A549 (cell line): ENCODE data around the gene FIS1. TPM values are rescaled to one million over a fixed set of nuclear protein-coding genes. Genes with fewer than 3 reads are reported as not detected.

Experiments used
- ATAC-seq, 2 experiments: fragments of 200-7000 bp in 1 of 2; fragments of >200 bp in 1 of 2; cut with Nextera tagmentation in 1 of 2; cut with Tn5 transposase in 1 of 2; 3 replicates each; pipeline versions ENCODE4 v1.8.0 to v1.9.1; 2018 to 2020; ENCODE audit warnings: mild to moderate bottlenecking in 1 of 2, moderate library complexity in 1 of 2
- CTCF ChIA-PET: fragments of 300-600 bp; sonication (Branson Sonifier 250); formaldehyde crosslinking; extraction: SDS; loops from one replicate; lab custom pipeline; 2021; ENCODE audit warnings: antibody characterized with exemption, inconsistent platforms; lab: Yijun Ruan, JAX
- POLR2A ChIA-PET: fragments of 350-600 bp; formaldehyde crosslinking; extraction: SDS; loops from one replicate; lab custom pipeline; 2021; ENCODE audit warnings: antibody characterized with exemption, inconsistent platforms; lab: Yijun Ruan, JAX
- DNase-seq, 2 experiments: peaks; one replicate each; pipeline versions ENCODE4 v3.0.0 to v3.0.0-alpha.2; 2011 to 2016; ENCODE audit warnings: low read depth in 1 of 2, low spot score in 1 of 2
- FAIRE-seq: peaks from 2 replicates; lab custom pipeline; 2011; peaks lifted over from hg19 to GRCh38; lab: Jason Lieb, UNC
- H3K27ac ChIP-seq, 2 experiments: fragments of >200 bp; sonication (Bioruptor Twin); formaldehyde crosslinking; 3 replicates each; pipeline ENCODE4 v1.5.1; 2016 to 2017
- H3K4me1 ChIP-seq: fragments of >200 bp; sonication (Bioruptor Twin); formaldehyde crosslinking; 3 replicates; pipeline ENCODE4 v1.6.1; 2016
- H3K4me2 ChIP-seq: fragments of >200 bp; sonication (Bioruptor Twin); formaldehyde crosslinking; 3 replicates; pipeline ENCODE4 v1.6.1; 2016
- H3K4me3 ChIP-seq: fragments of >200 bp; sonication (Bioruptor Twin); formaldehyde crosslinking; 3 replicates; pipeline ENCODE4 v1.5.1; 2016
- H3K9me3 ChIP-seq: fragments of >200 bp; sonication (Bioruptor Twin); formaldehyde crosslinking; 3 replicates; pipeline ENCODE4 v1.6.1; 2016
- NR3C1 ChIP-seq: fragments of >200 bp; sonication (Bioruptor Twin); formaldehyde crosslinking; IDR thresholded peaks from 3 replicates; pipeline ENCODE4 v1.6.1; 2017
- WGBS: methylation state at CpG from one replicate; pipeline ENCODE4 v1.1.6; 2017; ENCODE audit errors: missing lambda C conversion rate; 5-methylcytosine and 5-hydroxymethylcytosine counted together
- polyA plus RNA-seq, 4 experiments: library from polyadenylated mRNA; depleted of rRNA in 3 of 4; stranded (reverse); fragments of >200 nt; fragmentation: RNase III in 1 of 4; extraction: RNeasy Plus Mini Kit Qiagen cat#74134 plus additional on column Dnase treatment in 1 of 4; gene quantifications; 2 replicates in 3 of 4; 3 replicates in 1 of 4; pipeline ENCODE4 v1.2.3, GENCODE V29; 2011 to 2017
- small RNA-seq, 6 experiments: library from RNA; depleted of rRNA; stranded (forward); fragments of <200 nt; gene quantifications; one replicate each; pipeline ENCODE3, GENCODE V24; 2012
- TF ChIP-seq, protein P1 (sequence below): fragments of 200-600 bp; sonication (generic); IDR thresholded peaks from 2 replicates; pipeline ENCODE4 v1.6.1; 2016; ENCODE audit warnings: antibody characterized with exemption, mild to moderate bottlenecking, moderate library complexity

FIS1 gene
- polyA plus RNA-seq, 2 of the 4 experiments (the other 2 are of a cell fraction): 111 to 155 TPM

- no peak for DNase-seq
- FAIRE-seq: no peak
- WGBS: 84% methylated on average over 13 of the region's 21 CpGs
- H3K4me1 ChIP-seq: peaks cover 10% of the 10 kb centered on the region
- no peak overlapping the region for H3K27ac ChIP-seq
- POLR2A ChIA-PET: no interaction called here
- no peak for ATAC-seq
- no peak overlapping the region for H3K4me2 ChIP-seq
- CTCF ChIA-PET: interaction anchor here (0.6 to 1.0 kb wide), 2 partner anchors 10 to 83 kb away, joined by 3 read pairs; no protein-coding TSS in a partner anchor
- no peaks in the 10 kb centered on the region for H3K9me3 ChIP-seq
- H3K4me3 ChIP-seq: no peak overlapping the region
- no peak for TF ChIP-seq NR3C1
Observed at GRCh38 chr7:101197991-101198390, 46.9 kb downstream of the FIS1 start.

DNA sequence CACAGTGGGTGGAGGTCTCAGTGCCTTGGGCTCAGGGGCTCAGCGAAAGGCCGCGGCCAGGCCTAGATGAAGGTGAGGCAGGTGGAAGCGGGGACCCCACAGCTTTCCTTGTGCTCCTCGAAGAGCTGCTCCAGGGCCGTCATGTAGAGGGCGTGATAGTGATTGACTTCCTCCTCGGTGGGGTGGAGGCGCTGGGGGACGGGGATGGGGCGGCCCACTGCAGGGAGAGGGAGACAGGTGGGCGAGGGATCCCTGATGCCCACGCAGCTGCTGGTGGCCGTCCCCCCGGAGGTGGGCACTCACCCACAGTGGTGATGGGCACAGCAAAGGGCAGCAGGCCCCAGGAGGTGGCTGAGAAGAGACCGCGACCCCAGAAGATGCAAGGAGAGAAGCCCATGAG, 49.0 kb downstream of the FIS1 start:
- H3K4me3 ChIP-seq: no peak overlapping the region
- H3K27ac ChIP-seq: no peak overlapping the region
- ATAC-seq: no peak
- H3K9me3 ChIP-seq: no peaks in the 10 kb centered on the region
- no peak overlapping the region for H3K4me2 ChIP-seq
- peaks cover 10% of the 10 kb centered on the region for H3K4me1 ChIP-seq
- 91% methylated on average over 17 of the region's 17 CpGs for WGBS
- POLR2A ChIA-PET: no interaction called here
- CTCF ChIA-PET: interaction anchor here (0.5 to 10.7 kb wide), 6 partner anchors 8 to 301 kb away, joined by 3 to 318 read pairs (median 6); partner anchors contain the start of genes ACHE, MOGAT3, PLOD3 and ZNHIT1
- DNase-seq: no peak
- TF ChIP-seq, protein P1, sequence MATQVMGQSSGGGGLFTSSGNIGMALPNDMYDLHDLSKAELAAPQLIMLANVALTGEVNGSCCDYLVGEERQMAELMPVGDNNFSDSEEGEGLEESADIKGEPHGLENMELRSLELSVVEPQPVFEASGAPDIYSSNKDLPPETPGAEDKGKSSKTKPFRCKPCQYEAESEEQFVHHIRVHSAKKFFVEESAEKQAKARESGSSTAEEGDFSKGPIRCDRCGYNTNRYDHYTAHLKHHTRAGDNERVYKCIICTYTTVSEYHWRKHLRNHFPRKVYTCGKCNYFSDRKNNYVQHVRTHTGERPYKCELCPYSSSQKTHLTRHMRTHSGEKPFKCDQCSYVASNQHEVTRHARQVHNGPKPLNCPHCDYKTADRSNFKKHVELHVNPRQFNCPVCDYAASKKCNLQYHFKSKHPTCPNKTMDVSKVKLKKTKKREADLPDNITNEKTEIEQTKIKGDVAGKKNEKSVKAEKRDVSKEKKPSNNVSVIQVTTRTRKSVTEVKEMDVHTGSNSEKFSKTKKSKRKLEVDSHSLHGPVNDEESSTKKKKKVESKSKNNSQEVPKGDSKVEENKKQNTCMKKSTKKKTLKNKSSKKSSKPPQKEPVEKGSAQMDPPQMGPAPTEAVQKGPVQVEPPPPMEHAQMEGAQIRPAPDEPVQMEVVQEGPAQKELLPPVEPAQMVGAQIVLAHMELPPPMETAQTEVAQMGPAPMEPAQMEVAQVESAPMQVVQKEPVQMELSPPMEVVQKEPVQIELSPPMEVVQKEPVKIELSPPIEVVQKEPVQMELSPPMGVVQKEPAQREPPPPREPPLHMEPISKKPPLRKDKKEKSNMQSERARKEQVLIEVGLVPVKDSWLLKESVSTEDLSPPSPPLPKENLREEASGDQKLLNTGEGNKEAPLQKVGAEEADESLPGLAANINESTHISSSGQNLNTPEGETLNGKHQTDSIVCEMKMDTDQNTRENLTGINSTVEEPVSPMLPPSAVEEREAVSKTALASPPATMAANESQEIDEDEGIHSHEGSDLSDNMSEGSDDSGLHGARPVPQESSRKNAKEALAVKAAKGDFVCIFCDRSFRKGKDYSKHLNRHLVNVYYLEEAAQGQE: no peak
- no peak for FAIRE-seq

Small RNA genes within 50 kb of the gene (small RNA-seq; reads per million reads assigned to genes)
- 0 reads per million in 6 experiments for gene RNU6-1104P

Other genes starting within 250 kb of the FIS1 start
- gene MUC17, start 225.0 kb downstream of the FIS1 start, polyA plus RNA-seq (2011; rRNA removed): 0.01 and 0.03 TPM in 2 replicates
- not detected in 3 replicates for gene MUC17, start 225.0 kb downstream of the FIS1 start, polyA plus RNA-seq (2017; fragmentation: RNase III; extraction: RNeasy Plus Mini Kit Qiagen cat#74134 plus additional on column Dnase treatment)
- 3.9 and 5.2 TPM in 2 replicates for gene TRIM56, start 159.6 kb downstream of the FIS1 start, polyA plus RNA-seq (2011; rRNA removed)
- 15.6 to 17.8 TPM (median 16.5 TPM) in 3 replicates for gene TRIM56, start 159.6 kb downstream of the FIS1 start, polyA plus RNA-seq (2017; fragmentation: RNase III; extraction: RNeasy Plus Mini Kit Qiagen cat#74134 plus additional on column Dnase treatment)
- gene SERPINE1, start 118.0 kb downstream of the FIS1 start, polyA plus RNA-seq (2011; rRNA removed): 300 and 355 TPM in 2 replicates
- gene SERPINE1, start 118.0 kb downstream of the FIS1 start, polyA plus RNA-seq (2017; fragmentation: RNase III; extraction: RNeasy Plus Mini Kit Qiagen cat#74134 plus additional on column Dnase treatment): 286 to 399 TPM (median 346 TPM) in 3 replicates
- 107 and 128 TPM in 2 replicates for gene AP1S1, start 90.6 kb downstream of the FIS1 start, polyA plus RNA-seq (2011; rRNA removed)
- gene AP1S1, start 90.6 kb downstream of the FIS1 start, polyA plus RNA-seq (2017; fragmentation: RNase III; extraction: RNeasy Plus Mini Kit Qiagen cat#74134 plus additional on column Dnase treatment): 181 to 187 TPM (median 182 TPM) in 3 replicates
- gene VGF, start 79.5 kb downstream of the FIS1 start, polyA plus RNA-seq (2011; rRNA removed): 0.16 and 0.21 TPM in 2 replicates
- 1.4 to 2.7 TPM (median 2.0 TPM) in 3 replicates for gene VGF, start 79.5 kb downstream of the FIS1 start, polyA plus RNA-seq (2017; fragmentation: RNase III; extraction: RNeasy Plus Mini Kit Qiagen cat#74134 plus additional on column Dnase treatment)
- gene NAT16, start 64.8 kb downstream of the FIS1 start, polyA plus RNA-seq (2011; rRNA removed): 0.03 and 0.05 TPM in 2 replicates
- 0.07 to 0.12 TPM in 2 of 3 replicates, not detected in the other for gene NAT16, start 64.8 kb downstream of the FIS1 start, polyA plus RNA-seq (2017; fragmentation: RNase III; extraction: RNeasy Plus Mini Kit Qiagen cat#74134 plus additional on column Dnase treatment)
- 0.11 and 0.14 TPM in 2 replicates for gene MOGAT3, start 44.0 kb downstream of the FIS1 start, polyA plus RNA-seq (2011; rRNA removed)
- 0.09 TPM in 1 of 3 replicates, not detected in the others for gene MOGAT3, start 44.0 kb downstream of the FIS1 start, polyA plus RNA-seq (2017; fragmentation: RNase III; extraction: RNeasy Plus Mini Kit Qiagen cat#74134 plus additional on column Dnase treatment)
- gene PLOD3, start 27.5 kb downstream of the FIS1 start, polyA plus RNA-seq (2011; rRNA removed): 21.1 and 26.0 TPM in 2 replicates
- 48.7 to 52.8 TPM (median 50.6 TPM) in 3 replicates for gene PLOD3, start 27.5 kb downstream of the FIS1 start, polyA plus RNA-seq (2017; fragmentation: RNase III; extraction: RNeasy Plus Mini Kit Qiagen cat#74134 plus additional on column Dnase treatment)
- 29.5 and 33.2 TPM in 2 replicates for gene ZNHIT1, start 26.9 kb downstream of the FIS1 start, polyA plus RNA-seq (2011; rRNA removed)
- 55.6 to 56.4 TPM (median 55.9 TPM) in 3 replicates for gene ZNHIT1, start 26.9 kb downstream of the FIS1 start, polyA plus RNA-seq (2017; fragmentation: RNase III; extraction: RNeasy Plus Mini Kit Qiagen cat#74134 plus additional on column Dnase treatment)
- 9.6 and 12.0 TPM in 2 replicates for gene CLDN15, start 7.3 kb downstream of the FIS1 start, polyA plus RNA-seq (2011; rRNA removed)
- 11.2 to 14.4 TPM (median 12.9 TPM) in 3 replicates for gene CLDN15, start 7.3 kb downstream of the FIS1 start, polyA plus RNA-seq (2017; fragmentation: RNase III; extraction: RNeasy Plus Mini Kit Qiagen cat#74134 plus additional on column Dnase treatment)
- 58.4 and 66.5 TPM in 2 replicates for gene IFT22, start 76.7 kb upstream of the FIS1 start, polyA plus RNA-seq (2011; rRNA removed)
- 49.9 to 51.4 TPM (median 50.5 TPM) in 3 replicates for gene IFT22, start 76.7 kb upstream of the FIS1 start, polyA plus RNA-seq (2017; fragmentation: RNase III; extraction: RNeasy Plus Mini Kit Qiagen cat#74134 plus additional on column Dnase treatment)
- 1.3 and 1.4 TPM in 2 replicates for gene COL26A1, start 117.8 kb upstream of the FIS1 start, polyA plus RNA-seq (2011; rRNA removed)
- 0.46 to 0.52 TPM (median 0.47 TPM) in 3 replicates for gene COL26A1, start 117.8 kb upstream of the FIS1 start, polyA plus RNA-seq (2017; fragmentation: RNase III; extraction: RNeasy Plus Mini Kit Qiagen cat#74134 plus additional on column Dnase treatment)